ENCODE results near the gene UGT1A6. TPM values are rescaled to one million over a fixed set of nuclear protein-coding genes. Genes with fewer than 3 reads are reported as not detected.

UGT1A6 gene
- total and polyA plus RNA-seq, 2 of the 4 experiments (the other 2 are of a cell fraction): not detected

DNA sequence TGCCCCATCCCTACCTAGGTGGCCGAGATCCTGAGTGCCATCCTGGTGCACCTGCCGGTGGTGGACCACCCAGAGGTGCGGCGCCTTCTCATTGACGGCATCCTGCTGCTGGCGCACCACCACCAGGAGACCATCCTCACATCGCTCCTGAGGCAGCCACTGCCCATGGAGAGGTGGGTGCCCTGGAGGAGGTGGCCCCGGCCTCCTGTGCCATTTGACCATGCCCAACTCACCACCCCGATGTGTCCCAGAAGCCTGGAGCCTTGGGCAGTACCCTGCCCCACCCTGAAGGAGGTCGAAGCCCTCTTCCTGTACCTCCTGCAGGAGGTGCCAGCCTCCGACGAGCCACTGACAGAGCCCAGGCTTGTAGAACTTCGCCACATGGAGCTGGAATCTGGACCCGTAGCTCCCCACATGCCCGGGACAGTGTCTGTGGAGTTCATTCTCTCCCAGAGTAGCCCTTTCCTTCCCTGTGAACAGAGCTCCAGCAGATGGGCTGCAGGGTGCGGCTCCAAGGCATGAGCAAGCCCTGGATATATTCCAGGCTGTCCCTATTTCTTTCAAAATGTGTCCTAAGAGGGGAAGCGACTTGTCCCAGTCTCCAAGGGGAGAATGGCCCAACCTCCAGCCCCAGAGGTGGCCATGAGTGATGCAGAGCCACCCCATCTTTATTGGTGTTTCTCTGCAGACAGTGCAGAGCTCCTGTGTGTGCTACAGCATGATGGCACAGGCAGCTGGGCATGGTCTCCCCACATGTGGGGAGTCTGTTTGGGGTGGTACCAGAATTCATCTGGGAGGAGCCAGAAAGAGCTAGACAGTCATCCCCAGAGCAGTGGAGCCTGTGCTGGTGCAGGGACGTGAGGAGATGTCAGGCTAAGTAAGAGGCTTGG, 127.4 kb downstream of the UGT1A6 start:
- no peak overlapping the region for H2AFZ ChIP-seq (replicated peaks; ENCODE audit: low read length, poor library complexity)
- H3K9ac ChIP-seq (ENCODE audit: low read depth, low read length): no peak overlapping the region
- no peak overlapping the region for H2BK15ac ChIP-seq (ENCODE audit: low read depth, low read length)
- in situ Hi-C loops (cut with MboI; ENCODE audit: low sequenced_read_pairs): no loop called here
- BruUV-seq (replicated peaks): no TSS peak
- no peak overlapping the region for H2BK5ac ChIP-seq (ENCODE audit: low read depth, low read length, poor library complexity, severe bottlenecking)
- no peak overlapping the region for H3K14ac ChIP-seq (replicated peaks; ENCODE audit: low read depth, low read length)
- intact Hi-C loops (cut with micrococcal nuclease): no loop called here
- ChIA-PET CTCF (interaction anchor here (0.9 kb wide), 1 partner anchor 12 kb away, joined by 3 read pairs; no protein-coding TSS in a partner anchor), POLR2A (ENCODE audit: unreplicated experiment) (no interaction called here)
- no peaks in the 10 kb centered on the region for H3K36me3 ChIP-seq (ENCODE audit: control insufficient read depth, insufficient read depth, low read length)
- H3K9me3 ChIP-seq (ENCODE audit: control insufficient read depth, insufficient read depth, low read length): no peaks in the 10 kb centered on the region
- H3K4ac ChIP-seq (ENCODE audit: low read depth, low read length): no peak overlapping the region
- H2BK20ac ChIP-seq (ENCODE audit: low read depth, low read length): no peak overlapping the region
- H3K27me3 ChIP-seq (ENCODE audit: control insufficient read depth, insufficient read depth, low read length): peaks cover 10% of the 10 kb centered on the region
- H2AK5ac ChIP-seq (ENCODE audit: low read depth, low read length): no peak overlapping the region
- no peak overlapping the region for H4K5ac ChIP-seq (ENCODE audit: low read depth, low read length)
- H2BK120ac ChIP-seq (ENCODE audit: low read depth, low read length): no peak overlapping the region
- no peak overlapping the region for H3K18ac ChIP-seq (ENCODE audit: low read depth, low read length)
- H3K4me1 ChIP-seq (ENCODE audit: control insufficient read depth, insufficient read depth, low read length): no peaks in the 10 kb centered on the region
- H3K9me1 ChIP-seq (ENCODE audit: insufficient read depth, low read length): no peaks in the 10 kb centered on the region
- no peak overlapping the region for H4K91ac ChIP-seq (ENCODE audit: insufficient read depth, low read depth, low read length)
- H3K56ac ChIP-seq (ENCODE audit: extremely low read depth, insufficient read depth, low read length): no peak overlapping the region
- no peak overlapping the region for H2AK9ac ChIP-seq (replicated peaks; ENCODE audit: low read depth, low read length, poor library complexity)
- H4K8ac ChIP-seq (ENCODE audit: low read depth in 2 of 2, low read length in 2 of 2): no peak overlapping the region
- H3K23ac ChIP-seq (ENCODE audit: low read depth, low read length): no peak overlapping the region
- 59% methylated on average over 8 of the region's 18 CpGs; no CpG with 5 or more reads in 1 of the 2 experiments for WGBS, 2 experiments (ENCODE audit: extremely low coverage in 2 of 2, insufficient read length in 1 of 2)
- H3K27ac ChIP-seq (ENCODE audit: insufficient read depth, low read length): no peak overlapping the region
- H3K79me1 ChIP-seq (ENCODE audit: low read depth in 1 of 2, low read length in 2 of 2): no peaks in the 10 kb centered on the region
- dilution Hi-C loops (cut with HindIII; ENCODE audit: low sequenced_read_pairs, unreplicated experiment): no loop called here
- H3K4me3 ChIP-seq (ENCODE audit: insufficient read depth, low read depth, low read length): no peak overlapping the region
- no peak overlapping the region for H3K4me2 ChIP-seq (ENCODE audit: low read depth, low read length)
- DNase-seq (no peak), ATAC-seq (ENCODE audit: low read depth) (no peak)
- no peaks in the 10 kb centered on the region for H4K20me1 ChIP-seq (ENCODE audit: insufficient read depth, low read length)
- no peak for TF ChIP-seq BHLHE40 (IDR thresholded peaks at IDR 0.05; ENCODE audit: low read depth, low read length)
- no peak for TF ChIP-seq RFX5 (IDR thresholded peaks at IDR 0.05; ENCODE audit: low read depth, low read length)
- no peak for TF ChIP-seq SMC3 (IDR thresholded peaks at IDR 0.05; ENCODE audit: low read depth, low read length)
- TF ChIP-seq CEBPB (IDR thresholded peaks at IDR 0.05; ENCODE audit: low read depth, low read length): no peak
- no peak for TF ChIP-seq CHD1 (IDR thresholded peaks at IDR 0.05; ENCODE audit: low read depth, low read length)
- TF ChIP-seq RAD21 (IDR thresholded peaks at IDR 0.05; ENCODE audit: low read length): no peak
- TF ChIP-seq MAZ (IDR thresholded peaks at IDR 0.05; ENCODE audit: borderline replicate concordance, low read depth, low read length): no peak
- no peak for TF ChIP-seq NFE2L2 (IDR thresholded peaks at IDR 0.05; ENCODE audit: low read depth, low read length)
- no peak for TF ChIP-seq USF2 (IDR thresholded peaks at IDR 0.05; ENCODE audit: low read depth, low read length)
- TF ChIP-seq POLR2A (IDR thresholded peaks at IDR 0.05; ENCODE audit: low read depth, low read length): no peak
- TF ChIP-seq MAFK (IDR thresholded peaks at IDR 0.05; ENCODE audit: low read depth, low read length): no peak
- TF ChIP-seq, protein P1, sequence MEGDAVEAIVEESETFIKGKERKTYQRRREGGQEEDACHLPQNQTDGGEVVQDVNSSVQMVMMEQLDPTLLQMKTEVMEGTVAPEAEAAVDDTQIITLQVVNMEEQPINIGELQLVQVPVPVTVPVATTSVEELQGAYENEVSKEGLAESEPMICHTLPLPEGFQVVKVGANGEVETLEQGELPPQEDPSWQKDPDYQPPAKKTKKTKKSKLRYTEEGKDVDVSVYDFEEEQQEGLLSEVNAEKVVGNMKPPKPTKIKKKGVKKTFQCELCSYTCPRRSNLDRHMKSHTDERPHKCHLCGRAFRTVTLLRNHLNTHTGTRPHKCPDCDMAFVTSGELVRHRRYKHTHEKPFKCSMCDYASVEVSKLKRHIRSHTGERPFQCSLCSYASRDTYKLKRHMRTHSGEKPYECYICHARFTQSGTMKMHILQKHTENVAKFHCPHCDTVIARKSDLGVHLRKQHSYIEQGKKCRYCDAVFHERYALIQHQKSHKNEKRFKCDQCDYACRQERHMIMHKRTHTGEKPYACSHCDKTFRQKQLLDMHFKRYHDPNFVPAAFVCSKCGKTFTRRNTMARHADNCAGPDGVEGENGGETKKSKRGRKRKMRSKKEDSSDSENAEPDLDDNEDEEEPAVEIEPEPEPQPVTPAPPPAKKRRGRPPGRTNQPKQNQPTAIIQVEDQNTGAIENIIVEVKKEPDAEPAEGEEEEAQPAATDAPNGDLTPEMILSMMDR (conservative IDR thresholded peaks at IDR 0.05; ENCODE audit: low read depth, low read length): no peak
- TF ChIP-seq RCOR1 (IDR thresholded peaks at IDR 0.05; ENCODE audit: insufficient replicate concordance, low read length): no peak
- no peak for TF ChIP-seq MXI1 (IDR thresholded peaks at IDR 0.05; ENCODE audit: borderline replicate concordance, low read depth, low read length)
- TF ChIP-seq FOS (IDR thresholded peaks at IDR 0.05; ENCODE audit: low read depth, low read length): no peak

Measured in IMR-90 (cell line).